Immature natural killer cell (primary cell): ENCODE data around the gene CAT. TPM values are rescaled to one million over a fixed set of nuclear protein-coding genes. Genes with fewer than 3 reads are reported as not detected.

Experiments used
- DNase-seq, 3 donors: peaks; one replicate each; pipeline ENCODE4 v3.0.0; 2022; ENCODE audit warnings: mixed read lengths in 1 of 3
- H3K27ac Mint-ChIP-seq, 6 donors: one replicate each; pipeline ENCODE4 v1.8.0; 2020; ENCODE audit warnings: mixed read lengths in 6 of 6, mild to moderate bottlenecking in 5 of 6, inconsistent platforms in 4 of 6, moderate library complexity in 3 of 6
- H3K27me3 Mint-ChIP-seq, 3 donors: one replicate each; pipeline ENCODE4 v1.8.0; 2020 to 2021; ENCODE audit warnings: low read depth in 3 of 3, mild to moderate bottlenecking in 3 of 3, mixed read lengths in 3 of 3, moderate library complexity in 3 of 3, inconsistent platforms in 1 of 3
- H3K36me3 Mint-ChIP-seq, 3 donors: one replicate each; pipeline ENCODE4 v1.8.0; 2020; ENCODE audit warnings: mixed read lengths in 3 of 3, inconsistent platforms in 2 of 3, mild to moderate bottlenecking in 2 of 3
- H3K4me1 Mint-ChIP-seq, 2 donors: one replicate each; pipeline ENCODE4 v1.8.0; 2020; ENCODE audit warnings: inconsistent platforms in 2 of 2, mild to moderate bottlenecking in 2 of 2, mixed read lengths in 2 of 2, moderate library complexity in 1 of 2
- H3K4me3 Mint-ChIP-seq, 5 donors: one replicate each; pipeline ENCODE4 v1.8.0; 2020; ENCODE audit warnings: mild to moderate bottlenecking in 5 of 5, mixed read lengths in 5 of 5, inconsistent platforms in 3 of 5, moderate library complexity in 3 of 5
- H3K9me3 Mint-ChIP-seq, 6 donors: one replicate each; pipeline ENCODE4 v1.8.0; 2020; ENCODE audit warnings: mild to moderate bottlenecking in 6 of 6, mixed read lengths in 6 of 6, inconsistent platforms in 4 of 6, moderate library complexity in 3 of 6
- polyA plus RNA-seq, 3 donors: library from polyadenylated mRNA; unstranded; fragments of 300-500 nt; fragmentation: Illumina TruSeq; gene quantifications; one replicate each; pipeline ENCODE4 v1.2.3, GENCODE V29; 2021

Gene CAT
- polyA plus RNA-seq, 3 donors from 2014 or later, result 97.5 to 192 (median 153) TPM

GRCh38 chr11:34514597-34514996 lies 75.9 kb downstream of the CAT start:
- no peak overlapping the region for H3K27ac Mint-ChIP-seq
- H3K4me3 Mint-ChIP-seq, result no peak overlapping the region
- DNase-seq, result no peak
- H3K27me3 Mint-ChIP-seq, result peaks cover 0 to 2% (median 2%) of the 10 kb centered on the region in 3 donors
- no peaks in the 10 kb centered on the region for H3K4me1 Mint-ChIP-seq
- H3K9me3 Mint-ChIP-seq, result no peaks in the 10 kb centered on the region
- no peaks in the 10 kb centered on the region for H3K36me3 Mint-ChIP-seq

- Mint-ChIP-seq H3K27me3 (peaks cover 0 to 2% (median 2%) of the 10 kb centered on the region in 3 donors), H3K4me3 (no peak overlapping the region), H3K36me3 (no peaks in the 10 kb centered on the region), H3K9me3 (no peaks in the 10 kb centered on the region), H3K4me1 (no peaks in the 10 kb centered on the region), H3K27ac (no peak overlapping the region)
- no peak for DNase-seq
Observed at GRCh38 chr11:34516247-34517040, 77.7 kb downstream of the CAT start.

GRCh38 chr11:34519595-34520235 lies 81.0 kb downstream of the CAT start:
- Mint-ChIP-seq H3K4me1 (no peaks in the 10 kb centered on the region), H3K27ac (no peak overlapping the region), H3K4me3 (no peak overlapping the region), H3K9me3 (no peaks in the 10 kb centered on the region), H3K36me3 (no peaks in the 10 kb centered on the region), H3K27me3 (peaks cover 0 to 2% (median 2%) of the 10 kb centered on the region in 3 donors)
- no peak for DNase-seq

- Mint-ChIP-seq H3K4me1 (no peaks in the 10 kb centered on the region), H3K27me3 (peaks cover 0 to 2% (median 2%) of the 10 kb centered on the region in 3 donors), H3K9me3 (no peaks in the 10 kb centered on the region), H3K36me3 (no peaks in the 10 kb centered on the region), H3K27ac (no peak overlapping the region), H3K4me3 (no peak overlapping the region)
- DNase-seq, result no peak
Observed at GRCh38 chr11:34521265-34521664, 82.5 kb downstream of the CAT start.

Other genes with a start within 250 kb of the CAT start
- under 1 TPM in 1 of 3 donors, not detected in 2; 0.56 TPM for gene ABTB2, start 80.9 kb upstream of the CAT start, polyA plus RNA-seq
- not detected for gene ELF5, start 74.9 kb downstream of the CAT start, polyA plus RNA-seq
- not detected for gene EHF, start 182.2 kb downstream of the CAT start, polyA plus RNA-seq